Peyer's patch (tissue), 4 donors: ENCODE data around the gene EML3.

Source experiments
- CTCF ChIP-seq, 6 experiments: fragments of 450-650 bp in 4 of 6; fragments of 200-600 bp in 2 of 6; sonication (generic) in 1 of 6; IDR thresholded peaks; one replicate each; pipeline ENCODE4 v1.5.1; 2017 to 2019; ENCODE audit warnings: antibody characterized with exemption in 6 of 6, mild to moderate bottlenecking in 3 of 6, moderate library complexity in 1 of 6
- POLR2A ChIP-seq, 2 donors: fragments of 450-650 bp; IDR thresholded peaks; one replicate each; pipeline ENCODE4 v1.5.1; 2017; ENCODE audit warnings: antibody characterized with exemption in 2 of 2, mild to moderate bottlenecking in 2 of 2, moderate library complexity in 2 of 2

GRCh38 chr11:62592146-62592815, 20.3 kb downstream of the EML3 start:
- TF ChIP-seq CTCF (IDR thresholded peaks at IDR 0.05) (no peak), POLR2A (IDR thresholded peaks at IDR 0.05) (no peak)
